SK-N-SH treated with all-trans-retinoic acid at 6 μM for 48 hours (cell line): ENCODE results near the gene CCND3.

Experiments used
- ATAC-seq: fragments of 200-7000 bp; cut with Tn5 transposase; 3 replicates; pipeline ENCODE4 v1.9.1; 2020; ENCODE audit warnings: mild to moderate bottlenecking, moderate library complexity
- ARNTL ChIP-seq: fragments of 450-650 bp; formaldehyde crosslinking; IDR thresholded peaks from 2 replicates; pipeline ENCODE4 v1.5.0; 2020; ENCODE audit warnings: low read depth, mild to moderate bottlenecking, moderate library complexity, borderline replicate concordance
- BACH2 ChIP-seq: fragments of 250-450 bp; sonication (Bioruptor Pico); IDR thresholded peaks from 2 replicates; pipeline ENCODE4 v1.9.0; 2021; ENCODE audit warnings: mild to moderate bottlenecking, borderline replicate concordance
- CSDC2 ChIP-seq: fragments of 250-450 bp; sonication (Bioruptor Pico); IDR thresholded peaks from 2 replicates; pipeline ENCODE4 v1.5.0; 2020; ENCODE audit warnings: mild to moderate bottlenecking, moderate library complexity
- ESRRG ChIP-seq: fragments of 250-450 bp; sonication (Bioruptor Pico); IDR thresholded peaks from 2 replicates; pipeline ENCODE4 v1.6.1; 2021; ENCODE audit warnings: mild to moderate bottlenecking
- GLIS3 ChIP-seq: fragments of 250-450 bp; sonication (Bioruptor Pico); IDR thresholded peaks from 2 replicates; pipeline ENCODE4 v1.5.0; 2020; ENCODE audit warnings: mild to moderate bottlenecking, moderate library complexity
- ISL1 ChIP-seq: fragments of 250-450 bp; sonication (Bioruptor Pico); IDR thresholded peaks from 2 replicates; pipeline ENCODE4 v2.1.2; 2022; ENCODE audit warnings: mild to moderate bottlenecking, moderate library complexity
- OSR1 ChIP-seq: fragments of 250-450 bp; sonication (Bioruptor Pico); IDR thresholded peaks from 2 replicates; pipeline ENCODE4 v1.8.0; 2022; ENCODE audit warnings: moderate library complexity, mild to moderate bottlenecking, inconsistent platforms
- POU6F1 ChIP-seq: fragments of 250-450 bp; sonication (Bioruptor Pico); IDR thresholded peaks from 2 replicates; pipeline ENCODE4 v1.8.0; 2021; ENCODE audit warnings: low read depth, mild to moderate bottlenecking, moderate library complexity, borderline replicate concordance
- PPARA ChIP-seq: fragments of 250-450 bp; sonication (Bioruptor Pico); IDR thresholded peaks from 2 replicates; pipeline ENCODE4 v1.5.0; 2020; ENCODE audit warnings: mild to moderate bottlenecking, borderline replicate concordance
- RARB ChIP-seq: fragments of 250-450 bp; sonication (Bioruptor Pico); IDR thresholded peaks from 2 replicates; pipeline ENCODE4 v1.8.0; 2021; ENCODE audit warnings: mild to moderate bottlenecking, moderate library complexity
- SNAI2 ChIP-seq: fragments of 250-450 bp; sonication (Bioruptor Pico); IDR thresholded peaks from 2 replicates; pipeline ENCODE4 v1.5.0; 2020; ENCODE audit warnings: mild to moderate bottlenecking, moderate library complexity
- TCF4 ChIP-seq: fragments of 250-450 bp; sonication (Bioruptor Pico); IDR thresholded peaks from 2 replicates; pipeline ENCODE4 v1.8.0; 2021; ENCODE audit warnings: mild to moderate bottlenecking, moderate library complexity, borderline replicate concordance
- TOX ChIP-seq: fragments of 250-450 bp; sonication (Bioruptor Pico); IDR thresholded peaks from 2 replicates; pipeline ENCODE4 v1.8.0; 2021; ENCODE audit warnings: mild to moderate bottlenecking, moderate library complexity, borderline replicate concordance
- ZC3H10 ChIP-seq: fragments of 250-450 bp; sonication (Bioruptor Pico); IDR thresholded peaks from 2 replicates; pipeline ENCODE4 v1.5.1; 2021; ENCODE audit warnings: mild to moderate bottlenecking, moderate library complexity
- ZFP3 ChIP-seq: fragments of 250-450 bp; sonication (Bioruptor Pico); IDR thresholded peaks from 2 replicates; pipeline ENCODE4 v1.5.0; 2020; ENCODE audit warnings: mild to moderate bottlenecking, moderate library complexity
- ZFP30 ChIP-seq: fragments of 450-650 bp; formaldehyde crosslinking; IDR thresholded peaks from 2 replicates; pipeline ENCODE4 v1.5.0; 2022; ENCODE audit warnings: mild to moderate bottlenecking, moderate library complexity
- ZNF565 ChIP-seq: fragments of 450-650 bp; formaldehyde crosslinking; conservative IDR thresholded peaks from 2 replicates; pipeline ENCODE4 v1.5.0; 2020; ENCODE audit warnings: low read depth, mild to moderate bottlenecking, moderate library complexity
- ZNF70 ChIP-seq: fragments of 450-650 bp; formaldehyde crosslinking; IDR thresholded peaks from 2 replicates; pipeline ENCODE4 v1.5.0; 2020; ENCODE audit warnings: mild to moderate bottlenecking, moderate library complexity
- TF ChIP-seq, protein P1 (sequence below): fragments of 250-450 bp; sonication (Bioruptor Pico); IDR thresholded peaks from 2 replicates; pipeline ENCODE4 v1.8.0; 2020; ENCODE audit warnings: mild to moderate bottlenecking, moderate library complexity, borderline replicate concordance
- TF ChIP-seq, protein P2 (sequence below): fragments of 250-450 bp; sonication (Bioruptor Pico); IDR thresholded peaks from 2 replicates; pipeline ENCODE4 v1.5.1; 2020; ENCODE audit warnings: low read depth, mild to moderate bottlenecking, moderate library complexity
- TF ChIP-seq, protein P3 (sequence below): fragments of 250-450 bp; sonication (Bioruptor Pico); IDR thresholded peaks from 2 replicates; pipeline ENCODE4 v1.5.0; 2020; ENCODE audit warnings: mild to moderate bottlenecking, moderate library complexity

The CCND3 gene

DNA sequence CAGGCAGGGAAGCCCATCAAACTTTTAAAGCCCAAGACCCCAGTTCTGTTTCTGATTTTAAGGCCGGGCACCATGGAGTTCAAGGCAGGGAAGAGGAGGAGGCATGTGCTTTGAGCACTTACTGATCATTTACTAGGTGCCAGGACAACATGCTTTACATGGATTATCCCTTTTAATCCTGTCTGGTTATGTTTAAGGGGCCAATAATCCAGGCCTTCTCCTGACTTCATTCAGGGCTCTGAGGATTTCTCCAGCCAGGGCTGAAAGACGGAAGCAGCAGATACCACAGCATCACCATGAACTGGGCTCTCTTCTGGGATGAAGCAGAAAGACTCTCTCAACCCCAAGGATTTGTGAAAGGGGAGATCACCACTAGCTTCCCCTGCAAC, 4.1 kb downstream of the CCND3 start (continued):
- TF ChIP-seq, protein P1, sequence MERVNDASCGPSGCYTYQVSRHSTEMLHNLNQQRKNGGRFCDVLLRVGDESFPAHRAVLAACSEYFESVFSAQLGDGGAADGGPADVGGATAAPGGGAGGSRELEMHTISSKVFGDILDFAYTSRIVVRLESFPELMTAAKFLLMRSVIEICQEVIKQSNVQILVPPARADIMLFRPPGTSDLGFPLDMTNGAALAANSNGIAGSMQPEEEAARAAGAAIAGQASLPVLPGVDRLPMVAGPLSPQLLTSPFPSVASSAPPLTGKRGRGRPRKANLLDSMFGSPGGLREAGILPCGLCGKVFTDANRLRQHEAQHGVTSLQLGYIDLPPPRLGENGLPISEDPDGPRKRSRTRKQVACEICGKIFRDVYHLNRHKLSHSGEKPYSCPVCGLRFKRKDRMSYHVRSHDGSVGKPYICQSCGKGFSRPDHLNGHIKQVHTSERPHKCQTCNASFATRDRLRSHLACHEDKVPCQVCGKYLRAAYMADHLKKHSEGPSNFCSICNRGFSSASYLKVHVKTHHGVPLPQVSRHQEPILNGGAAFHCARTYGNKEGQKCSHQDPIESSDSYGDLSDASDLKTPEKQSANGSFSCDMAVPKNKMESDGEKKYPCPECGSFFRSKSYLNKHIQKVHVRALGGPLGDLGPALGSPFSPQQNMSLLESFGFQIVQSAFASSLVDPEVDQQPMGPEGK = no peak
- TF ChIP-seq TOX = no peak
- TF ChIP-seq BACH2 (CRISPR knock-in tag) = no peak
- no peak for TF ChIP-seq SNAI2
- TF ChIP-seq ZNF565 = no peak

DNA sequence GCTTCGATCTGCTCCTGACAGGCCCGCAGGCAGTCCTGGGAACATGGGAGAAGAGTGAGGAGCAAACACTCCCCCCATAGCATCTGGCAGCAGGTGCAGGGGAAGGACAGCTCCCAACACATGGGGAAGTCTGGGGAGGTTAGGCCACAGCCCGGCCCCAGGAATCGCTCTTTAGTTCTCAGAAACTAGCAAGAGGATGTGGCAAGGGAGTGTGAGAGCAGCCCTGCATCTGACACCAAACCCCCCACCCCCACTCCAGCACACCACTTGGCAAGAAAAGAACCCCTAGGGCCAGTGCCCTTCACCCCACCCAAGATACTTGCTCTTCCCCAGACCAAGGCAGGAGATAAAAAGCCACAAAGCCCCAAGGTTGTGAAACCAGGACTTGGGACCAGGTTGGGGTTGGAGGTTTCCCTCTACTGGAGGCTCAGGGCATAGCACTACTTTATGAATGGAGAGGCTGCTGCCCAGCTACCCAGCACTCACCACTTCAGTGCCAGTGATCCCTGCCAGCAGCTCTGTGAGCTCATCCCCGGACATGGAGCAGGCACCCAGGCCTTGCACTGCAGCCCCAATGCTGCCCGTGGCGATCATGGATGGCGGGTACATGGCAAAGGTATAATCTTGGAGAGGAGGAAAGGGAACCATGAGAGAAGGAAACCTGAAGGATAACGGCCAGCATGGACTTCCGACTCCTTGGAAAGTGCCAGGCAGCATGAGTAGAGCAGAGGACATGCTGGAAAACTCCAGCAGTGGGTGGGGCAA, 5.4 kb downstream of the CCND3 start:
- TF ChIP-seq SNAI2 (no peak), ZFP3 (CRISPR knock-in tag) (peak; percentile 93)
- ATAC-seq = peak; percentile 88

GRCh38 chr6:41935685-41936072, 5.9 kb downstream of the CCND3 start:
- peak; percentile 2; the same call in 1 of the 3 replicates for ATAC-seq
- no peak for TF ChIP-seq ZNF70 (CRISPR knock-in tag)
- TF ChIP-seq, protein P1 = no peak
- no peak for TF ChIP-seq CSDC2 (CRISPR knock-in tag)

- ATAC-seq = no peak
- no peak for TF ChIP-seq GLIS3 (CRISPR knock-in tag)
- TF ChIP-seq ZNF70 (CRISPR knock-in tag) = no peak
- no peak for TF ChIP-seq TOX
- TF ChIP-seq, protein P2, sequence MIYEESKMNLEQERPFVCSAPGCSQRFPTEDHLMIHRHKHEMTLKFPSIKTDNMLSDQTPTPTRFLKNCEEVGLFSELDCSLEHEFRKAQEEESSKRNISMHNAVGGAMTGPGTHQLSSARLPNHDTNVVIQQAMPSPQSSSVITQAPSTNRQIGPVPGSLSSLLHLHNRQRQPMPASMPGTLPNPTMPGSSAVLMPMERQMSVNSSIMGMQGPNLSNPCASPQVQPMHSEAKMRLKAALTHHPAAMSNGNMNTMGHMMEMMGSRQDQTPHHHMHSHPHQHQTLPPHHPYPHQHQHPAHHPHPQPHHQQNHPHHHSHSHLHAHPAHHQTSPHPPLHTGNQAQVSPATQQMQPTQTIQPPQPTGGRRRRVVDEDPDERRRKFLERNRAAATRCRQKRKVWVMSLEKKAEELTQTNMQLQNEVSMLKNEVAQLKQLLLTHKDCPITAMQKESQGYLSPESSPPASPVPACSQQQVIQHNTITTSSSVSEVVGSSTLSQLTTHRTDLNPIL (CRISPR knock-in tag) = no peak
- no peak for TF ChIP-seq ESRRG (CRISPR knock-in tag)
- no peak for TF ChIP-seq CSDC2 (CRISPR knock-in tag)
- TF ChIP-seq ZNF565 = no peak
- TF ChIP-seq ZC3H10 (CRISPR knock-in tag) = no peak
- TF ChIP-seq POU6F1 (CRISPR knock-in tag) = no peak
- TF ChIP-seq TCF4 = no peak
- TF ChIP-seq BACH2 (CRISPR knock-in tag) = no peak
- no peak for TF ChIP-seq RARB
- no peak for TF ChIP-seq SNAI2
- TF ChIP-seq, protein P3, sequence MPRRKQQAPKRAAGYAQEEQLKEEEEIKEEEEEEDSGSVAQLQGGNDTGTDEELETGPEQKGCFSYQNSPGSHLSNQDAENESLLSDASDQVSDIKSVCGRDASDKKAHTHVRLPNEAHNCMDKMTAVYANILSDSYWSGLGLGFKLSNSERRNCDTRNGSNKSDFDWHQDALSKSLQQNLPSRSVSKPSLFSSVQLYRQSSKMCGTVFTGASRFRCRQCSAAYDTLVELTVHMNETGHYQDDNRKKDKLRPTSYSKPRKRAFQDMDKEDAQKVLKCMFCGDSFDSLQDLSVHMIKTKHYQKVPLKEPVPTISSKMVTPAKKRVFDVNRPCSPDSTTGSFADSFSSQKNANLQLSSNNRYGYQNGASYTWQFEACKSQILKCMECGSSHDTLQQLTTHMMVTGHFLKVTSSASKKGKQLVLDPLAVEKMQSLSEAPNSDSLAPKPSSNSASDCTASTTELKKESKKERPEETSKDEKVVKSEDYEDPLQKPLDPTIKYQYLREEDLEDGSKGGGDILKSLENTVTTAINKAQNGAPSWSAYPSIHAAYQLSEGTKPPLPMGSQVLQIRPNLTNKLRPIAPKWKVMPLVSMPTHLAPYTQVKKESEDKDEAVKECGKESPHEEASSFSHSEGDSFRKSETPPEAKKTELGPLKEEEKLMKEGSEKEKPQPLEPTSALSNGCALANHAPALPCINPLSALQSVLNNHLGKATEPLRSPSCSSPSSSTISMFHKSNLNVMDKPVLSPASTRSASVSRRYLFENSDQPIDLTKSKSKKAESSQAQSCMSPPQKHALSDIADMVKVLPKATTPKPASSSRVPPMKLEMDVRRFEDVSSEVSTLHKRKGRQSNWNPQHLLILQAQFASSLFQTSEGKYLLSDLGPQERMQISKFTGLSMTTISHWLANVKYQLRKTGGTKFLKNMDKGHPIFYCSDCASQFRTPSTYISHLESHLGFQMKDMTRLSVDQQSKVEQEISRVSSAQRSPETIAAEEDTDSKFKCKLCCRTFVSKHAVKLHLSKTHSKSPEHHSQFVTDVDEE (CRISPR knock-in tag) = no peak
- TF ChIP-seq OSR1 (CRISPR knock-in tag) = no peak
- TF ChIP-seq ZFP30 = no peak
- TF ChIP-seq PPARA (CRISPR knock-in tag) = no peak
- TF ChIP-seq ISL1 (CRISPR knock-in tag) = no peak
- TF ChIP-seq, protein P1 = no peak
- TF ChIP-seq ARNTL (CRISPR knock-in tag) = no peak
These were observed 6.4 kb downstream of the CCND3 start for GRCh38 chr6:41935193-41935574.
